NB4 (cell line): ENCODE results near the gene TNFSF10.

Experiments used
- CTCF ChIP-seq: IDR thresholded peaks from one replicate; pipeline ENCODE4 v1.5.1; 2012; ENCODE audit warnings: low read depth, low read length
- MAX ChIP-seq: IDR thresholded peaks from 2 replicates; pipeline ENCODE4 v1.6.1; 2011; ENCODE audit warnings: low read depth, low read length
- MYC ChIP-seq: IDR thresholded peaks from 2 replicates; pipeline ENCODE4 v1.6.1; 2011; ENCODE audit warnings: low read depth, low read length
- POLR2A ChIP-seq: IDR thresholded peaks from 2 replicates; pipeline ENCODE4 v1.6.1; 2011; ENCODE audit warnings: mild to moderate bottlenecking; ENCODE audit not compliant: insufficient read length; ENCODE audit errors: extremely low read depth

- no peak for TF ChIP-seq CTCF
- TF ChIP-seq MYC = no peak
- TF ChIP-seq POLR2A = no peak
- no peak for TF ChIP-seq MAX
Observed at GRCh38 chr3:172467170-172467824, 55.9 kb downstream of the TNFSF10 start.
